Measurements from ENCODE around the gene NOA1.

DNA sequence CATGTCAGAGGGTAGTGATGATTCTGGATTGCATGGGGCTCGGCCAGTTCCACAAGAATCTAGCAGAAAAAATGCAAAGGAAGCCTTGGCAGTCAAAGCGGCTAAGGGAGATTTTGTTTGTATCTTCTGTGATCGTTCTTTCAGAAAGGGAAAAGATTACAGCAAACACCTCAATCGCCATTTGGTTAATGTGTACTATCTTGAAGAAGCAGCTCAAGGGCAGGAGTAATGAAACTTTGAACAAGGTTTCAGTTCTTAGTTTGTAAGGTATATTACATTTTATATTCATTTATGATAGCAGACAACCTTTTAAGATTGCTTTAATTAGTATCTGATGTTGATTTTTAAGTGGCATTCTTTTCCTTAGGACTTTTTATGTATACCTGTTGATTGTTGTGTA, 45.5 kb downstream of the NOA1 start:
- no peak for TF ChIP-seq SPI1 (IDR thresholded peaks at IDR 0.05; ENCODE audit: low read depth, low read length)
- TF ChIP-seq POLR2A (IDR thresholded peaks at IDR 0.05; ENCODE audit: low read depth, low read length), result no peak
- no peak for TF ChIP-seq POLR2AphosphoS5 (IDR thresholded peaks at IDR 0.05; ENCODE audit: low read depth, low read length)
- TF ChIP-seq PAX5 (IDR thresholded peaks at IDR 0.05; ENCODE audit: insufficient read depth, low read length, severe bottlenecking), result no peak
- no peak for TF ChIP-seq TAF1 (IDR thresholded peaks at IDR 0.05; ENCODE audit: low read depth, low read length)
